Stimulated activated naive CD4-positive, alpha-beta T cell (primary cell): ENCODE results near the gene CD28.
A peak's percentile ranks its signal among the peaks of the same experiment; 100 is the strongest.
"Not testable (repeated sequence)": the region's sequence is repeated elsewhere in the genome, so short reads cannot be mapped to it uniquely, and the experiment has no call there.

ENCODE experiments used
- DNase-seq, 6 experiments: peaks; one replicate each; lab custom pipeline; 2025; lab: John Stamatoyannopoulos, UW

CD28 gene

DNA sequence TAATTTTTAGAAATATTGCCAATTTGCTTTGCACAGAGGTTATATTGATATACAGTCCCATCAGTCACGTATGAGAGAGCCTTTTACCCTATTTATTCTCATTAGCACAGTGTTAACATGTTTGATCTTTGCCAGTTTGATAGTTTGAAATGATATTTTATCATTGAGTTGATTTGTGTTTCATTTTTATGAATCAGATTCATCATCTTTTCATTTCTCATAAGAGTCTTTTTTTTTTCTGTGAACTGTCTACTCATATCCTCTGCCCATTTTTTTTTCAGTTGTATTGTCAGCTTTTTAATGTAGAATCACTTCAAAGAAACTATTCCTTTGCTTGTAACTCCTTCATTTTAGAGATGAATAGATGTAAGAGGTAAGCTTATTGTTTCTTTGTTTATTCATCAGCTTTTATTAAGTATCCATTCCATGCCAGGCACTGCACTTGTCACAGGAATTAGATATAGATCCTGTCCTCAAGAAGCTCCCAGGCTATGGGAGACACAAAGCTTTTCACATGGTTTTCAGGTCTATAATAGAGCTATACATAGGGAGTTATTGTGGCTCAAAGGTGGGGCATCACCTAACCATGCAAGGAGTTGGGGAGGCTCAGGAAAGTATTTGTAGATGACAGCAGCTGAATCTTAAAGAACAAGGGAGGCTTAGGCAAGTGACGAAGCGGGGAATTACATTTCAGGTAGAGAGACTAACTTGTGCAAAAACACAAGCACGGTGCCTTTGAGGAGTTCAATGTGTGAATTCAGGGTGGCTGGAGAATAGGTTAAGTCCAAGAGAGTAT lies 42.1 kb downstream of the CD28 start:
- peak in 1 of 6 experiments; percentile 9 for DNase-seq

DNA sequence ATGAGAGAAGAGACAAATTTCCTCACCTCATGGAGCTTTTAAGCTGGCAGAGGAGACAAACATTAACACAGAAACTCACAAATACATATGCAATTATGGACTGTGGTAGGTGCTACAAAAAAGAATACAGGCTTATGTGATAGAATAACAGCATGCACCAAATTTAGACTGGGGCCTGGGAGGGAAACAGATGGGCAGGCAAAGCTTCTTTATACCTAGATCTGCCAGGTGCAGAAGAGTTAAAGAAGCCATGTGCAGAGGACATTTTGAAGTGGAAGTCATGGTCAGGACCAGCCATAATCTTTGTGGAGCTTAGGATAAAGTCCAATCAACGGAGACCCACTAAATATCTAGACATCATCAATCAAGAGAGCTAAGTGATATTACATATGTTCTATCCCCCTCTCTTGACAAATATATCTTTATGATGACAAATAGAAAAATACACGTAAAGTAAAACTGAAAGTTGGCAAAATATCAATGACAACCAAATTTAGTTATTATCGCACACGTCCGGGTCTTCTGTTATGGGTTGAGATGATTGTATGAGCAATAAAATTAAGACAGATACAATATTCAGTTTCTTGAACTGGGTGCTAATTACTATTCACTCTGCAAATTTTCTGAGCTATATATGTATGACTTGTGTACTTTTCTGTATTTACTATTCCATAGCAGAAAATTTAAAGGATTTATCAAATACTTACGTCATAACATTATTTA lies 44.1 kb downstream of the CD28 start:
- no peak for DNase-seq

DNA sequence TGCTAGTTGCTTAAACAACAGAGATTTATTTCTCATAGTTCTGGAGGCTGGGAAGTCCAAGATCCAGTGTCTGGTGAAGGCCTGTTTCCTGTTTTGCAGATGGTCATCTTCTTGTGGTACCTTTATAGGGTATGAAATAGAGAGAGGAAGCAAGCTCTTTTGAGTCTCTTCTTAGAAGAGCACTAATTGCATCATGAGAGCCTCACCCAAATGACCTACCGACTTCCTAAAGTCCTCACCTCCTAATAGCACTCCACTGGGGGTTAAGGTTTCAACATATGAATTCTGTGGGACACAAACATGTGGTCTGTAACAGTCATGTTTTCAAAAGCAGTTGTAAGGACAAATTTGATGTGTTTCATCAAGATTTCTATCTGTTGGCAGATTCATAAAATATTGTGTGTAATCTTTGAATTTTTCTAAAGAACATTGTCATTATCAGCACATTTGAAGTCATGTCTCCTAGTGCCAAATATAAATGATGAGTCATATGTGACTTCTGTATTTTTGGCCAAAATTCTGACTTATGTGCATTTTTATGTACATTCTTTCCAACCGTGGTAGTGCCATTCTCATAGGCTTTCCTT lies 45.3 kb downstream of the CD28 start:
- DNase-seq: no peak

- peak in 1 of 6 experiments; percentile 15 for DNase-seq
Measured at GRCh38 chr2:203756161-203756560, 49.7 kb downstream of the CD28 start.

DNA sequence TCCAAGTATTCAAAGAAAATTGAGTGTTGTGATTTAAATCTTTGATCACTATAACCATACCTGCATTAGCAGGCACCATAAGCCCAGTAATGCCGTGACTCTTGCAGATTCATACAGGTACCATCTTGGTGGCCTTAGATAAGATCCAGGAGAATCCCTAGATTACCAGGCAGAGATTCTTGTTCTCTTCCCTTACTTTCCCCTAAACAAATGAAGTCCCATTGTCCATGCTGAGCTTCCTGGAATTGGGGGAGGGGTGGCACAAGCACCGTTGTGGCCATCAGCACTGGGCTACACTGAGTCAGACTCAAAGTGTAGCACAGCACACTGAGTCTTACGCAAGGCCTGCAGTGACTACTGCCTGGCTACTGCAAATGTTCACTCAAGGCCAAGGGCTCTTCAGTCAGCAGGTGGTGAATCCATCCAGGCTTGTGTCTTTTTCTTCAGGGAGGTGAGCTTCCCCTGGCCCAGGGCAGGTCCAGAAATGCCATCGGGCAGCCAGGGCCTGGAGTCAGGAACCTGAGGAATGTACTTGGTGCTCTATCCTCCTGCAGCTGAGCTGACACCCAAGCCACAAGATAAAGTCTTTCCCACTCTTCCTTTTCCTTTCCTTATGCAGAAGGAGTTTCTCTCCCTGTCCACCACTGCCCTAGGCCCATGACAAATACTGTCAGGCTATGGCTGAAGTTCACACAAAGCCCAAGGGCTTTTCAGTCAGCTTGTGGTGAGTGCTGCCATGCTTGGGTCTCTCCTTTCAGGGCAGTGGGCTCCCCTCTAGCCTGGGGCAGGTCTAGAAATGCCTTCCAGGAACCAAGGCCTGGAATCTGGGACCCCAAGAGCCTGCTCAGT lies 52.6 kb downstream of the CD28 start:
- DNase-seq: no peak

DNA sequence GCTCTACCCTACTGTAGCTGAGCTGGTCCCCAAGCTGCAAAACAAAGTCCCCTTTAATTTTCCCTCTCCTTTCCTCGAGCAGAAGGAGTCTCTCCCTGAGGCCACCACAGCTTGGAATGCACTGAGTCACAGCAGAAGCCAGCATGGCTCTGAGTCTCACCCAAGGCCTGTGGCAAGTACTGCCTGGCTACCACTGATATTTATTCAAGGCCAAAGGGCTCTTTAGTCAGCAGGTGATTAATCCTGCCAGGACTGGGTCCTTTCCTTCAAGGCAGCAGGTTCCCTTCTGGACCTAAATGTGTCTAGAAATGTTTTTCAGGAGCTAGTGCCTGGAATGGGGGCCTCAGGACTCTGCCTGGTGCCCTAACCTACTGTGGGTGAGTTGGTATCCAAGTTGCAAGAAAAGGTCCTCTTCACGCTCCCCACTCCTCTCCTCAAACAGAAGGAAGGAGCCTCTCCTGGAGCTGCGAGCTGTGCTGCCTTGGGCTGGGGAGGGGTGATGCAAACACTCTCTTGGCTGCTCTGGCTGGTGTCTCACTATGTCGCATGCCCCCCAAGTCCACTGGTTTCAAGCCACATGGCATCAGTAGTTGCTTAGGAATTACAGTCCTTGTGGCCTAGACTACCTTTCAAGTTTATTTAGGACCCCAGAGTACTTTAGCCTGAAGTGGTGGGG lies 53.4 kb downstream of the CD28 start:
- no peak for DNase-seq

GRCh38 chr2:203761121-203761520 lies 54.7 kb downstream of the CD28 start:
- DNase-seq: no peak

DNA sequence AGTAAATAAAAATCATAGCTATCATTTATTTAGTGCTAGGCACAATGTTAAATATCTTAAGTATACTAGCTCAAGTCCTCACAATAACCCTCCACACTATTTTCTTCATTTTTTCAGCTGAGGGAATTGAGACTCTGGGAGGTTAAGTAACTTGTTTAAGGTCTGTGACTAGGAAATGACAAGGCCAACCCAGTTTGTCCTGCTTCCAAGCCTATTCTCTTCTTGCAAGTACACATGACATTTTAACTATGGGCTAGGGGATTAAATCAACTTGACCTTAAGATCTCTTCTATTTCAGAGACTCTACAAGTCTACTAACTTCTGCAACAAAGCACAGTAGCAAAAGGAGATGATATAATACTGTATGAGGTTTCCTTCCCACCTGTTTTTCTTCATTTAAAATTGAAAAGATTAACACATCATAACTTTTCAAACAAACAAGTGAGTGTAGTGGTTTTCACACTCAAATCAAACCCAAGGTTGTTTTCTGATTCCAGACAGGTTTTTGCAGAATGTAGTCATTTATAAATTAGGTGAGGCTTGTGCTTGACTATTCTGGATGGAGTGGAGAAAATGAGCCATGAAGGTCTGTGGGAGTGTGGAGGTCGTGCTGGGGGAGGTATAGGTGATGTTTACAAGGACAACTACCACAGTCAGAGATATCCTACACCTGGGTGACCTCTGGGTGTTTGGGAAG lies 57.0 kb downstream of the CD28 start:
- no peak for DNase-seq

- peak in 3 of 6 experiments; percentile 27 to 30 (median 27) for DNase-seq
Measured at GRCh38 chr2:203763938-203764664, 57.7 kb downstream of the CD28 start.

DNA sequence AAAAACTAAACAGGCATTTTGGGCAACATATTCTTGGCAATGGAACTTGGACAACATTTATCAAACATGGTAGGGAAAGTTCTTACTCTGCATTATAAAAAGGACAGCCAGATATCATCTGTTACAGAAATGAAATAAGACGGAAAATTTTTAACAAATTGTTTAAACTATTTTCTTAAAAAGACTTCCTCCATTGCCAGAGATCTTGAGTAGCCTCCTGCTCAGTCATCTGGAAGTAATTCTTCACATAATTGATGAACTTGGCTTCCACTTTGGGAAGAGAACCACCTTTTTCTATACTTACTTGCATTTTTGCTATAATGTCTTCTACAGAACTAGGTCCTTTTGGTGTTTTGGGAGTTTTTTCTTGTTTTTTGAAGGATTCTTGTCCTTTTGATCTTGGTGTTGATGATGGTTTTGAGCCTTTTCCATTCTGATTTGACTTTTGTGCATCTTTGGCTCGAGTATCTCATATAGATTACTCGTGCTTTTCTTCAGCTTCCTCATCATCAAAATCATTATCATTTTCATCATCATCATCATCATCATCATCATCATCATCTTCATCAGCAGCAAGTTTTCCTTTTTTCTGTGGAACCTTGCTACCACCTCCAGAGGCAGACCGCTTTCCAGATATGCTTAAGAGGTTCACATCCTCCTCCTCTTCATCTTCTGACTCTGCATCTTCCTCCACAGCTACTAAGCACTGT lies 66.2 kb downstream of the CD28 start:
- no peak for DNase-seq

DNA sequence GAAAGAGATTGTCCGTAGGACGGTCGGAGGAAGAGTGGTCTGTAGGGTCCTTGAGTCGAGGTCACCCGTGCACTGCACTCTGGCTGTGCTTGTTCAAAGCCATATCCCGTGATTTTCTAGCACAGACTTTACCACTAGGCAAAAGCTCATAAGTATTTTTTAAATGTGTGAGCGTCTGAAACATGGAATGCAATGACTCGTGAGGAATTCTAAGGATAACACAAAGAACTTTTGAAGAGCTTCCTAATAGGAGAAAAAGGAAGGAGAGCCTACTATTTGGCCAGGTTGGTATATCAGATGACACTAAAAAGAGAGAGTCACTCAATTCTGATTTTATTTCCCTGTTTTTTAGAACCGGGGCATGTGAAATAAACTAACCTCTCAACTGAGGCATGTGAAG lies 68.3 kb downstream of the CD28 start:
- no peak for DNase-seq

- no peak for DNase-seq
Measured at GRCh38 chr2:203775684-203776083, 69.2 kb downstream of the CD28 start.

- DNase-seq: no peak
Measured at GRCh38 chr2:203777030-203777429, 70.6 kb downstream of the CD28 start.

DNA sequence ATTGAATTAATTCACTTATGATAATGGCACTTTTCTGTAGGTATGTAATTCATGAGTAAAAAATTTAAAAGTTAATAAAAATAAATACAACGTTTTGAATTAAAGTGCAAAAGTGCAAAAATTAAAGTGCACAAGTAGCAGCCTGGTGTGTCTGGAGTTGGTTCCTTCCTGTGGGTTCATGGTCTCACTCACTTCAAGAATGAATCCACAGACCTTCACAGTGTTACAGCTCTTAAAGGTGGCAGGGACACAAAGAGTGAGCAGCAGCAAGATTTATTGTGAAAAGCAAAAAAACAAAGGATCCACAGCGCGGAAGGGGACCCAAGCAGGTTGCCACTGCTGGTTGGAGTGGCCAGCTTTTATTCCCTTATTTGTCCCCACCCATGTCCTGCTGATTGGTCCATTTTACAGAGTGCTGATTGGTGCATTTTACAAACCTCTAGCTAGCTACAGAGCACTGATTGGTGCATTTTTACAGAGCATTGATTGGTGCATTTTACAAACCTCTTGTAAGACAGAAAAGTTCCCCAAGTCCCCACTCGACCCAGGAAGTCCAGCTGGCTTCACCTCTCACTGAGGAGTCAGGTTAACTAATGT lies 73.1 kb downstream of the CD28 start:
- DNase-seq: not testable (repeated sequence)

- DNase-seq: no peak
Measured at GRCh38 chr2:203780231-203780630, 73.8 kb downstream of the CD28 start.

DNA sequence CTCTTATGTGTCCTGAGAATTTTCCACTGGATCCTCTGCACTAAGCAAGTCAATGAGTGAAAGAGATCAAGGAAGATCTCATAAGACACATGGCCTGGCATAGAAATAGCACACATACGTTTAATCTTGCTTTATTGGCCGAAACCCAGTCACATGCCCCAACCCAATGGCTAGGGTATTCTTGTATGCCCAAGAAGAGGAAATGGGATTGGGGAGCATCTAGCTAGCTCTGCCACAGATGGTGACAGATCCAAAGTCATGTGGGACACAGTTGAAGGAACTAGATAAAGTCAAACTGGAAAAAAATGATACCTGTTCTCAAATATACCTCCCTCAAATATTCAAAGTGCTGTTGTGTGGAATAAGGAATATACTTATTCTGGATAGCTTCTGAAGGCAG lies 74.7 kb downstream of the CD28 start:
- DNase-seq: no peak

DNA sequence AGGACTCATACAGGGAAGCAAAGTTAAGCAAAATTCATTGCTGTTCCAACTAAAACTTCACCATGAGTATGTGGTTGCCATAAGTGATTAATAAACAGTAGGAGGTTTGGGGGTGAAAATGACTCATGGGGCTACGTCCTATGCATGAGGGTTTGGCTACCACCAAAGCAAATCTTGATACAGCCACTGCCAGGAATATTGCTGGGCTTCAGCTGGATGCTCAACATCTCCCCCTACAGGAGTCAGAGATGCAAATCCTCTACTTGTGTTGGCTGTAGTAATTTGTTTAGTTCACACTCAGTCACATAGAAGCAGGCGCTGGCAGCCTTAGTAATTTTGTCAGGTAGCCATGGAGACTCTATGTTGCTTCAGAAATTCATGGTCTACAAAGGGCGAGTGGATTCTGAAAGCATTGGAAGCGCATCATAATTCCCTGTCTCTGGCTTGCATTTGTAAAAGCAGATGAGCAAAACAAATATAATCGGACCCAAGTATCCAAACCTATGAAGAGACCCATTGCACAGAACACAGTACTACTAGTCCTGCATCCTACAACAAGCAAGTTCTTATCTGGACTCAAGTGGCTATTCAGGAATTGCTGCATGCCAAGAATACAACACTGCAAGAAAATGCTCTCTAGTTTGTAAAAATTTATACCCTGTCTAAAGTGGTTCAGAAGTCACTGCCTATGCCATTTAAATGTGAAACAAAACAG lies 76.0 kb downstream of the CD28 start:
- DNase-seq: peak; percentile 17 to 69 (median 36)

GRCh38 chr2:203783496-203784203 lies 77.2 kb downstream of the CD28 start:
- DNase-seq: no peak
